Transverse colon (tissue), 4 donors: ENCODE results near the gene NUP98. TPM values are rescaled to one million over a fixed set of nuclear protein-coding genes. Genes with fewer than 3 reads are reported as not detected.

Source experiments
- DNase-seq: peaks from one replicate; pipeline ENCODE4 v3.0.0-alpha.2; 2019
- H3K27ac ChIP-seq, 4 donors: fragments of 200-600 bp; sonication (generic); 2 replicates each; pipeline ENCODE4 v1.5.1; 2016 to 2018; ENCODE audit warnings: inconsistent platforms in 4 of 4
- H3K27me3 ChIP-seq: fragments of 200-600 bp; sonication (generic); 2 replicates; pipeline ENCODE4 v1.5.1; 2017; ENCODE audit warnings: inconsistent platforms
- H3K36me3 ChIP-seq, 4 donors: fragments of 200-600 bp; sonication (generic); 2 replicates each; pipeline ENCODE4 v1.5.1; 2017 to 2019; ENCODE audit warnings: inconsistent platforms in 4 of 4
- H3K4me1 ChIP-seq, 4 donors: fragments of 200-600 bp; sonication (generic); 2 replicates each; pipeline ENCODE4 v1.5.1; 2017 to 2020; ENCODE audit warnings: inconsistent platforms in 4 of 4
- H3K4me3 ChIP-seq, 4 donors: fragments of 200-600 bp; sonication (generic); 1 replicate in 1 of 4; 2 replicates in 3 of 4; pipeline versions ENCODE4 v1.5.1 to v1.6.1; 2017 to 2019; ENCODE audit warnings: inconsistent platforms in 4 of 4
- H3K9me3 ChIP-seq, 2 donors: fragments of 200-600 bp; sonication (generic); 2 replicates each; pipeline ENCODE4 v1.5.1; 2017 to 2019; ENCODE audit warnings: inconsistent platforms in 2 of 2
- EP300 ChIP-seq: sonication (generic); formaldehyde crosslinking; IDR thresholded peaks from one replicate; pipeline ENCODE4 v1.6.1; 2017; ENCODE audit warnings: antibody characterized with exemption, low read depth
- POLR2A ChIP-seq: fragments of 450-650 bp; IDR thresholded peaks from one replicate; pipeline ENCODE4 v1.6.1; 2016; ENCODE audit warnings: antibody characterized with exemption, mild to moderate bottlenecking, moderate library complexity
- POLR2AphosphoS5 ChIP-seq, 3 donors: sonication (generic); formaldehyde crosslinking; IDR thresholded peaks; one replicate each; pipeline ENCODE4 v1.6.1; 2016; ENCODE audit warnings: antibody characterized with exemption in 3 of 3
- WGBS, 2 donors: methylation state at CpG; one replicate each; pipeline ENCODE4 v1.1.5; 2018; ENCODE audit warnings: low coverage in 1 of 2; 5-methylcytosine and 5-hydroxymethylcytosine counted together
- in situ Hi-C, 4 donors: fragments of 200-750 bp; cut with MboI; loops; one replicate each; pipeline versions ENCODE4 v1.15.0 to v1.15.1; 2017; ENCODE audit warnings: low sequenced_read_pairs in 3 of 4, low pct_ligation_motif_present in 1 of 4, low pct_unique_long_range_greater_than_20kb in 1 of 4
- intact Hi-C: fragments of 100-400 bp; cut with DNase I; formaldehyde crosslinking; loops from one replicate; pipeline ENCODE4 v1.15.1; 2023; ENCODE audit warnings: low total_unique reads
- total RNA-seq, 4 donors: library from RNA; depleted of rRNA; stranded (reverse); fragments of >200 nt; gene quantifications; one replicate each; pipeline ENCODE4 v1.1.0, GENCODE V29; 2016
- TF ChIP-seq, protein P1 (sequence below), 5 experiments: fragments of 200-600 bp in 3 of 5; fragments of 450-650 bp in 2 of 5; sonication (generic) in 3 of 5; IDR thresholded peaks; 1 replicate in 2 of 5; 2 replicates in 3 of 5; pipeline ENCODE4 v1.5.1; 2016 to 2017; ENCODE audit warnings: antibody characterized with exemption in 5 of 5, inconsistent platforms in 3 of 5, mild to moderate bottlenecking in 2 of 5, moderate library complexity in 1 of 5

The NUP98 gene
- total RNA-seq, 4 donors from 2014 or later = 37.0 to 103 (median 72.4) TPM

DNA sequence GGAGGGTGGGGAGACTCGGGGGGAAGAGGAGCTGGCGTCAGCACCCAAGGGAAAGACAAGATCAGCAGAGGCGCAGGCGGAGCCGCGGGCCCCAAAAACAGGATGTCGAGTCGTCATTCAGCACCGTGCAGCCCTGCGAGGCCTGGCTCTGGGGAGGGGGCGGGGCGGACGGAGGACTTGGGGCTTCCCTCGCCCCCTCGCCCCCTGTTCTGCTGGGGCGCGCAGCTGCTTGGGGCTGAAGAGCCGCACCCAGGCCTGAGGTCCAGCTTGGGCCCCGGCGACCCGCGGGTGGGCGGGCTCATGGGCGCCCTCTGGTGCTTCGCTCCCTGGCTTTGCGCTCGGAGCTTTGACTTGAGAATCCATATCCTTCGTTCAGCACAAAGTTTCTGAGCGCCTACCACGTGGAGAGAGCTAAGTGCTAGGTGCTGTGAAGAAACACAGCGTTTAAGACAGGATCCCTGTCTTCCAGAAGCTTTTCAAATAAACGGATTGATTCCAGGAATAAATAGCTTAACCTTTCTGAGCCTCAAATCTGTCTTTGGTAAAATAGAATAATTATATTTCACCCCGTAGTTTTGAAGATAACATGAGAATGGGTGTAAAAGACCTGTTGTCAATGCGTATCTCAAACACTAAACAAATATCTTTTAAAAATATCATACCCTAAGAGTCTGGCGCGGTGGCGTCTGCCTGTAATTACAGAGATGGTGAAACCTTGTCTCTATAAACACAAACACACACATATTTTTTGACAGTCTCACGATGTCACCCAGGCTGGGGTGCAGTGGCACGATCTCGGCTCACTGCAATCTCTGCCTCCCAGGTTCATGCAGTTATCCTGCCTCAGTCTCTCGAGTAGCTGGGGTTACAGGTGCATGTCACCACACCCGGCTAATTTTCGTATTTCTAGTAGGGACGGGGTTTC lies 44.3 kb upstream of the NUP98 start:
- Histone ChIP-seq H3K27ac (peak overlapping the region; percentile 95 to 98 (median 98)), H3K9me3 (no peaks in the 10 kb centered on the region), H3K27me3 (no peaks in the 10 kb centered on the region), H3K4me1 (peaks cover 0 to 51% (median 13%) of the 10 kb centered on the region in 4 donors), H3K4me3 (peak overlapping the region; percentile 75 to 91 (median 84)), H3K36me3 (no peaks in the 10 kb centered on the region)
- intact Hi-C loops (loop anchor here (5.0 kb wide), 1 partner anchor 34 kb away; the partner anchor contains the start of gene PGAP2), in situ Hi-C loops (no loop called here)
- peak; percentile 44 to 81 (median 71) for TF ChIP-seq POLR2AphosphoS5 (IDR thresholded peaks at IDR 0.05)
- TF ChIP-seq, protein P1, sequence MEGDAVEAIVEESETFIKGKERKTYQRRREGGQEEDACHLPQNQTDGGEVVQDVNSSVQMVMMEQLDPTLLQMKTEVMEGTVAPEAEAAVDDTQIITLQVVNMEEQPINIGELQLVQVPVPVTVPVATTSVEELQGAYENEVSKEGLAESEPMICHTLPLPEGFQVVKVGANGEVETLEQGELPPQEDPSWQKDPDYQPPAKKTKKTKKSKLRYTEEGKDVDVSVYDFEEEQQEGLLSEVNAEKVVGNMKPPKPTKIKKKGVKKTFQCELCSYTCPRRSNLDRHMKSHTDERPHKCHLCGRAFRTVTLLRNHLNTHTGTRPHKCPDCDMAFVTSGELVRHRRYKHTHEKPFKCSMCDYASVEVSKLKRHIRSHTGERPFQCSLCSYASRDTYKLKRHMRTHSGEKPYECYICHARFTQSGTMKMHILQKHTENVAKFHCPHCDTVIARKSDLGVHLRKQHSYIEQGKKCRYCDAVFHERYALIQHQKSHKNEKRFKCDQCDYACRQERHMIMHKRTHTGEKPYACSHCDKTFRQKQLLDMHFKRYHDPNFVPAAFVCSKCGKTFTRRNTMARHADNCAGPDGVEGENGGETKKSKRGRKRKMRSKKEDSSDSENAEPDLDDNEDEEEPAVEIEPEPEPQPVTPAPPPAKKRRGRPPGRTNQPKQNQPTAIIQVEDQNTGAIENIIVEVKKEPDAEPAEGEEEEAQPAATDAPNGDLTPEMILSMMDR (IDR thresholded peaks at IDR 0.05) = peak; percentile 75 to 81 (median 80)
- peak; percentile 69 for TF ChIP-seq POLR2A
- TF ChIP-seq EP300 = no peak
- WGBS, 2 donors = 21 to 60% methylated on average over 10 to 41 of the region's 44 CpGs
- DNase-seq = peak; percentile 91

DNA sequence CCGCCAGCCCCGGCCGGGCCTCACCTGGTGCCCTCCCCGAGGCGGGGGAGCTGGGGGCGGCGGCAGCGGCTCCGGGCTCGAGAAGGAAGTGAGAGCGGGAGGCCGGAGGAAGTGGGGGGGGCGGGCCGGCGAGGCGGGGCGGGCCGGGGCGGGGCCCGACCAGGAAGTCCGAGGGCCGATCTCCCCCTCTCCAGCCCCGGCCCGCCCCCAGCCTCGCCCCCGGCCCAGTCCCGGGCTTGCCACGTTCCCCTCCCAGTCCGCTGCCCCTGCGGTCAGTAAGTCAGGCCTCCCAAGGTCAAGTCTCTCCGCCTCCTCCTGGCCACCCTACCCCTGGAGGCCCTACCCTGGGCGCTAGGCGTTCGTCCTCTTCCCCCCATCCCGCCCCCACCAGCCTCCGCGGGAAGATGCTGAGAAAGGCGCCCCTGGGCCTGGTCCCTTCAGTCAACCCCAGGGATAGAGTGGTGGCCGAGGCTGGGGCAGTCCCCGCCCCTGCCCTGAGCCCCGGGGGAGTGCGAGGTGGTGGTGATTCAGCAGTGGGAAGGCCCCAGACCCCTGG lies 43.6 kb upstream of the NUP98 start, which contains the start of gene RHOG:
Gene RHOG (minus strand): TSS at position 90 of the 556 bp plus-strand sequence. CDS start 12,821 bp downstream, outside the sequence.
- Histone ChIP-seq H3K27me3 (no peaks in the 10 kb centered on the region), H3K27ac (peak within 1 kb of the TSS; percentile 95 to 98 (median 98)), H3K9me3 (no peaks in the 10 kb centered on the region), H3K4me1 (peaks cover 0 to 56% (median 15%) of the 10 kb centered on the region in 4 donors), H3K36me3 (no peaks in the 10 kb centered on the region), H3K4me3 (peak within 1 kb of the TSS; percentile 75 to 91 (median 84))
- DNase-seq = peak; percentile 88
- WGBS, 2 donors = 0% methylated on average over 8 of the region's 42 CpGs; no CpG with 5 or more reads in 1 of the 2 donors
- TF ChIP-seq, protein P1 (IDR thresholded peaks at IDR 0.05) = no peak
- peak; percentile 40 to 71 (median 57) for TF ChIP-seq POLR2AphosphoS5 (IDR thresholded peaks at IDR 0.05)
- no peak for TF ChIP-seq EP300
- TF ChIP-seq POLR2A = no peak
- in situ Hi-C loops (no loop called here), intact Hi-C loops (loop anchor here (5.0 kb wide), 1 partner anchor 34 kb away; the partner anchor contains the start of gene PGAP2)

DNA sequence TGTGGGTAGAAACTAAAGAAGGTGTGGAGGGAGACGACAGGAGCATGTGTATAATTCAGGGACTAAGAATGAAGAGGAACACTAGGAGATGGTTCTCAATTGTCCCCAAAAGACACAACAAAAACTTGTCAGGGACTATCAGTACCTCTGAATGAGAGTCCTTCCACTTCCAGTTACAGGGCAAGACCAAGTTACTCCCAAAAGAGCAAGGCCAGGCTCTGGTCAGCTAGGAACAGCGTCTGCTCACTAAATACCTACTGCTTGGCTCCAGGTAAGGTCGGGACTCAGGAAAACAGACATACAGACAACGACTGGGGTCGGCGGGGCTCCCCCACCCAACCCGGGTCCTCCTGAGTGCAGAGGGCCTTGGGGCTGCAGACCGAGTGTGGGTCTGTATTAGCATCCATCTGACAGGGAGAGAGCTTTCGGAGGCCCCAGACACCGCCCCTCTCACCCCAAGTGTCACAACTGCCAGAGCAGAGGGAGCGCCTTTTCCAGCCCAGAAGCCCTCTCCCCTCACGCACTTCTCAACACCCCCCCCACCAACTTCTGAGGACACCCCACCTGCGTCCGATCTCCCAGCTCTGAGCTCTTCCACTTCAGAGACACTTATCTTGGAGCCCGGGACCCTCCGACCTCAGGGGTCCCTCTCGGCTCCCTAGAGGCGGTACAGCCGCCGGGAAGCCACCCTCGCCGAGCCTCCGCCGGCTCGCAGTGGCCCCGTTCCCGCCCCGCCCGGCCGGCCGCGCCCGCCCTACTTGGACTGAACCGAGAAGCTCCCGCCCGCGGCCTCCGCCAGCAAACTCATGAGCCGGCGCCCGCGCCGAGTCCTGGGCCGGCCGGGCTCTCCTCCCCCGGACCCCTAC lies 42.9 kb upstream of the NUP98 start:
- in situ Hi-C loops (no loop called here), intact Hi-C loops (loop anchor here (5.0 kb wide), 1 partner anchor 33 kb away; the partner anchor contains the start of gene PGAP2)
- no peaks in the 10 kb centered on the region for H3K36me3 ChIP-seq
- peak overlapping the region; percentile 75 to 91 (median 84) for H3K4me3 ChIP-seq
- peak; percentile 27 for DNase-seq
- H3K27me3 ChIP-seq = no peaks in the 10 kb centered on the region
- H3K27ac ChIP-seq = peak overlapping the region; percentile 95 to 98 (median 98)
- WGBS, 2 donors = 2 to 17% methylated on average over 1 to 19 of the region's 46 CpGs
- TF ChIP-seq POLR2A = peak; percentile 46
- TF ChIP-seq, protein P1 (IDR thresholded peaks at IDR 0.05) = no peak
- no peak for TF ChIP-seq POLR2AphosphoS5 (IDR thresholded peaks at IDR 0.05)
- TF ChIP-seq EP300 = no peak
- no peaks in the 10 kb centered on the region for H3K9me3 ChIP-seq
- H3K4me1 ChIP-seq = peaks cover 7 to 57% (median 22%) of the 10 kb centered on the region in 4 donors
